NCI-H146 treated with DMSO at 0.1 percent for 48 hours (cell line): ENCODE measurements around the gene RAB10.
"Not testable (repeated sequence)": the region's sequence is repeated elsewhere in the genome, so short reads cannot be mapped to it uniquely, and the experiment has no call there.

Experiments
- DNase-seq: peaks from one replicate; lab custom pipeline; 2025; ENCODE audit not compliant: unreplicated experiment; lab: John Stamatoyannopoulos, UW

The RAB10 gene

GRCh38 chr2:26086779-26087178 is 52.9 kb downstream of the RAB10 start:
- DNase-seq: no peak

GRCh38 chr2:26088038-26088643 is 54.3 kb downstream of the RAB10 start:
- no peak for DNase-seq

DNA sequence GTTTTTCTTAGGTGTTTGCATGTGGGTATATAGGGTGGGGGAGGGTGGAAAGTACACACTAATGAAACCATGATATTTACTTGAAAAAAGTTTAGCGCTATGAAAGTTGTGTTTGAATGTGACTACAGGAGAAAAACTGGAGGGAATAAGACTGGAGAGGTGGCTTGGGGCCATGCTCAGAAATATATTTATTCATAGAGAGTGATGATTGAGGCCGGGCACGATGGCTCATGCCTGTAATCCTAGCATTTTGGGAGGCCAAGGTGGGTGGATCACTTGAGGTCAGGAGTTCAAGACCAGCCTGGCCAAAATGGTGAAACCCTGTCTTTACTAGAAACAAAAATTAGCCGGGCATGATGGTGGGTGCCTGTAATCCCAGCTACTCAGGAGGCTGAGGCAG is 55.0 kb downstream of the RAB10 start:
- not testable (repeated sequence) for DNase-seq

- no peak for DNase-seq
Measured at GRCh38 chr2:26089337-26089736, 55.5 kb downstream of the RAB10 start.

DNA sequence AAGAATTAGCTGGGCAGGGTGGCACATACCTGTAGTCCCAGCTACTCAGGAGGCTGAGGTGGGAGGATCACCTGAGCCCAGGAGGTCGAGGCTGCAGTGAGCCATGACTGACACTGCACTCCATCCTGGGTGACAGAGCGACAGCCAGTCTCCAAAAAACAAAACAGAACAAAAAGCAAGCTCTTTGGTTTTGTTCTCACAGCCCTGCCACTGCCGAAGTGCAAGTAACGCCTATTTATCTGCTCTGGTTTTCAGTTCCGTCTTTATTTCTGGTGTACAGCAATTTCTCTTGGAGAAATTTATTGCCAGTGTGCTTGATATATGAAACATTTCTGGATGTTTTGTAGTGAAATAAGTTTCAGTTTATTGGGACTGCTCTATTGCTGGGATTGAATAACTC is 61.9 kb downstream of the RAB10 start:
- DNase-seq: no peak

- no peak for DNase-seq
Measured at GRCh38 chr2:26099933-26100332, 66.0 kb downstream of the RAB10 start.

GRCh38 chr2:26100384-26100783 is 66.5 kb downstream of the RAB10 start:
- no peak for DNase-seq

DNA sequence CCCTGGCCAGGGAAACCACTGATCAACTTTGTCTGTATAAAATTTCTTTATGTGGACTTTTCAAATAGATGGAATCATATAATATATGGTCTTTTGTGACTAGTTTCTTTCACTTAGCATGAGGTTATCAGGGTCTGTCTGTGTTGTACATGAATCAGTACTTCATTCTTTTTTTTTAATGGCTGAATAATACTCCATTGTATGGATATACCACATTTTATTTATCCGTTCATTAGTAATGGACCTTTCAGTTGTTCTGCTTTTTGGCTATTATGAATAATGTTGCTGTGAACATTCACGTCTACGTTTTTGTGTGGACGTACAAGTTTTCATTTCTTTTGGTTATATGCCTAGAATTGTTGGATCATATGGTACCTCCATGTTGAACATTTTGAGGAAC is 69.9 kb downstream of the RAB10 start:
- DNase-seq: no peak

GRCh38 chr2:26108701-26109100 is 74.8 kb downstream of the RAB10 start:
- DNase-seq: not testable (repeated sequence)

DNA sequence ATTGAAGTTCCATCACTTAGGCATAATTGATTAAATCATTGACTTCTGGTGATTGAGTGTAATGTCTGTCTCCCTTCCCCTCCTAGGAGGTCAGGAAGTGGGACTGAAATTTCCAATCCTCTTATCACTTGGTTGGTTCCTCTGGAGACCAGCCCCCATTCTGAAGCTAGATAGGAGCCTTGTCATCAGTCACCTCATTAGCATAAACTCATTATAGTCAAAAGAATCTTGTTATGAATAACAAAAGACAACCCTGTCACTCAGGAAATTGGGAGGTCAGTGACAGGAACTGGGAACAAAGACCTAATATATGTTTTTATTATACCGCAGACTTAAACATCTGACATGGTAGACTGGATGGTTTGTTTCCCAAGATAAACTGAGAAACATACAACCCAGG is 78.3 kb downstream of the RAB10 start:
- DNase-seq: no peak

DNA sequence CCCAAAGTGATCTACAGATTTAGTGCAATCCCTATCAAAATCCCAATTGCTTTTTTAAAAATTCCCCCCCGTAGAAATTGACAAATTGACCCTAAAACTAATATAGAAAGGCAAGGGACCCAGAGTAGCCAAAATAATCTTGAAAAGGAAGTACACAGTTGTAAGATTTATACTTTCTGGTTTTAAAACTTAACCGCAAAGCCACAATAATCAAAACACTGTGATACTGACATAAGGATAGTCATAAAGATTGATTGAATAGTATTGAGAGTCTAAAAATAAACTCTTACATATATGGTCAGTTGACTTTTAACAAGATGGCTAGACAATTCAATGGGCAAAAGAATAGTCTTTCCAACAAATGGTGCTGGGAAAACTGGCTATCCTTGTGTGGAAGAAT is 80.3 kb downstream of the RAB10 start:
- DNase-seq: no peak

DNA sequence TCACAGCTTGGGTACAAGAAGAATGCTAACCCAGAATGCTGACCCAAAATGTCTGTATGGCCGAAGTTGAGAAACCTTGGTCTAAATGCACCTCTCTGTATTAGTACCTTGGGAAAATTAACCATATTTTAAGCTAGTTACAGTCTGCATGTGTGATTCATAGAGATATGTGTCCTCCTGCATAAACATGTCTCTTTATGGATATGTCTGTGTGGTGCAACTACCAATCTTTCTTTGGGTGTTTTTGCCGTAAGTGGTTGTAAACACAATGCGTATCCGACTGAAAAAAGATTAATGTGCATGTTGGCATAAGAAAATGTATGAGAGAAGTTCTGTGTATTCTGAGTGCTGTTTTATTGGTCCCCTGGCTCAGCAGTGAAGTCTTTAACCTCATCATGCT is 84.8 kb downstream of the RAB10 start:
- DNase-seq: no peak

GRCh38 chr2:26119521-26119920 is 85.6 kb downstream of the RAB10 start:
- no peak for DNase-seq

GRCh38 chr2:26122630-26123029 is 88.7 kb downstream of the RAB10 start:
- DNase-seq: no peak

- no peak for DNase-seq
Measured at GRCh38 chr2:26123426-26123825, 89.5 kb downstream of the RAB10 start.

DNA sequence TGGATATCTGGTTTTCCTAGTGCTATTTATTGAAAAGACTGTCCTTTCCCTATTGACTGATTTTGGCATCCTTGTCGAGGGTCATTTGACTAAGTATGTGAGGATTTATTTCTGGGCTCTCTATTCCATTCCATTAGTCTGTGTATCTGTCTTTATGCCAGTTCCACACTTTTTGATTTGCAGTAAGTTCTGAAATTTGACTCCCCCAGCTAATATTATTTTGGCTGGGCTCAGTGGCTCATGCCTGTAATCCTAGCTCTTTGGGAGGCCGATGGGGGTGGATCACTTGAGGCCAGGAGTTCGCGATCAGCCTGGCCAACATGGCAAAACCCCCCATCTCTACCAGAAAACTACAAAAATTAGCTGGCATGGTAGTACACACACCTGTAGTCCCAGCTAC is 92.2 kb downstream of the RAB10 start:
- no peak for DNase-seq

DNA sequence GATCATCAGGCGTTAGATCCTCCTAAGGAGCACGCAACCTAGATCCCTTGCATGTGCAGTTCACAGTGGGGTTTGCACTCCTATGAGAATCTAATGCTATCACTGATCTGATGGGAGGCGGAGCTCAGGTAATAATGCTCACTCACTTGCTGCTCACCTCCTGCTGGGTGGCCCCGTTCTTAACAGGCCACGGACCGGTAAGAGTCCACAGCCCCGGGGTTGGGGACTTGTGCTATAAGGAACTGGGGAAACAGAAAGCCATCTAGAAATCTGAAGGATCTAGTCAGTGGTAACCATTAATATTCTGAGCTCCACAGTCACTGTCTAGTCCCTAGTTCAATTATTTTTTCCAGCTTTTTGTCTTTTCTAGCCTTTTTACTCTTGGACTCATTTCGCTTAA is 94.3 kb downstream of the RAB10 start:
- DNase-seq: no peak

DNA sequence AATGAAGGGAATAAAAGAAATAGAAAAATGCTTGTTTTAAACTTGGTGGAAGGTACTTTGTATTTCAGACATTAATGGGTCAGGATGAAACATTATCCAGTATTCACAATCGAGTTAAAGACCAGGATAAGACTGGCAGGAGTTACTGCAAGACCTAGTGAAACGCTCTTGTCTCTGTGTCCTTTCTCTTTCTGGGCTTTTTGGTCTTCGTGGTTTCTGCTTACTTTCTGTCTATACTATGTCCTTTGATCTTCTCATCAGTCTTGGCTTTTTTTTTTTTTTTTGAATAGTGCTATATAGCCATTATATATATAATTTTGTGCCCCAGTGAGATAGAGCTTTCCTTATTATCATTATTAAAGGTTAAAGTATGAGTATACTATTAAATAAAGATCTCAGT is 96.9 kb downstream of the RAB10 start:
- no peak for DNase-seq

GRCh38 chr2:26136451-26136850 is 102.6 kb downstream of the RAB10 start:
- DNase-seq: no peak

DNA sequence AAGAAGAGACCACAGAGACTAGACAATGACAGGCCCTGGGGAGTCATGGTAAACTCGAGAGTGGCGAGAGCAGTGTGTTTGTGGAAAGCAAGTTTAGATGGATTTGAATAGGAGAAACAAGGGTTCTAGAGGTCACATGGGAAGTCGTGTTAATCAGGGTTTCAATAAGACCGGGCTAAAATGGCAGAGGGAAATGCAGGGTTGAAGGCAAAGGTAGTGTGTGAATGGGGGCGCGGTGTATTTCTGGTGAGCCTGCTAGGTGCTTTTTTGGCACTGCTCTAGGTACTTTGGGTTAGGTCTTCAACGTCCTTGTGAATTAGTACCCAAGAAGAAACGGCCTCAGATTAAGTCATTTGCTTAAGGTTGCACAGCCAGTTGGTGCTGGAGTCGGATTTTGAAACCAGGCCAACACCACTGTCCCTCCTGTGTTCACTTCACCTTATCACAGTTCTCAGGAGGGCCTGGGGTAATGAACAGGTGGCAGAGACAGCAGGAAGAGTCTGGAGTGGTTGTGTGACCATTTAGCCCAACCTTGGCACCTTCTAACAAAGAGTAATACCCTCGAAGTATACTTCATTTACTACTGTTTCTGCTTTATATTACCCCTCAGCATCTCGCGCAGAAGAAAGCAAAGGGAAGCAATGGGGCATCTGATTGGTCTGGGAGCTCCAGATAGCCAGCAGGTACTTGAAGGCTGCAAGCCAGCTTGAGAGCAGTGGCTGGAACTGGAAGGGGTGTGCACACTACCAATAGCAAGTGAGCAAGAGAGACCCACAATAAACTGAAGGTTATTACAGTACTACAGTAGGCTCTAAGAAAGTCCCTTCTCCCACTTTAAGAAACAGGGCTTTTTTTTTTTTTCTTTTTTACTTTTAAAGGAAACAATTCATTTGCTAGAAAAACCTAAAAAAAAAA is 105.6 kb downstream of the RAB10 start:
- no peak for DNase-seq

GRCh38 chr2:26141145-26141769 is 107.4 kb downstream of the RAB10 start:
- DNase-seq: no peak

DNA sequence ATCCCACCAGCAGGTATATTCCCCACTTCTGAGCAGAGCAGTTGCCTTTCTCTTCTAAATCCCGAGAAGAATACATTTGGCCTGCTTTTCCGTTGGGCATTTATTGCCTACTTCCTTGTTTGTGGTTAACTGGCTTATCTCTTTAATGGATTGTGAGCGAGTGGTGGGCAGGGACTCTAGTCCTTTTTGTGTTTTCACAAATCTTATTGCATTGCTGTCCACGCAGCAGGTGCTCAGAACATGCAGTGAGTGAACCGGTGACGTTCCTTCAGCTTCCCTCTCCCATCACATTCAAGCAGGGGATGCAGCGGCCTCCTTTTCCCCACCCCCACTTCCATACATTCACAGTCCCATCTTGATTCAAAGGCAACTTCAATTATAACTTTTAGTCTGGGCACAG is 110.1 kb downstream of the RAB10 start:
- no peak for DNase-seq
